Right lobe of liver (tissue), 6 donors: ENCODE measurements around the gene C3orf20. TPM values are rescaled to one million over a fixed set of nuclear protein-coding genes. Genes with fewer than 3 reads are reported as not detected.

Experiments used
- ATAC-seq, 4 donors: fragments of 200-7000 bp; cut with Tn5 transposase; one replicate each; pipeline ENCODE4 v1.9.1; 2020; ENCODE audit warnings: mild to moderate bottlenecking in 4 of 4, moderate library complexity in 4 of 4
- DNase-seq, 3 donors: peaks; one replicate each; pipeline ENCODE4 v3.0.0-alpha.2; 2020
- H3K27ac ChIP-seq, 3 donors: fragments of 200-600 bp; one replicate each; pipeline ENCODE4 v1.8.0; 2022
- H3K27me3 ChIP-seq, 2 donors: fragments of 200-600 bp; one replicate each; pipeline ENCODE4 v1.8.0; 2022
- H3K36me3 ChIP-seq, 4 donors: fragments of 200-600 bp; sonication (generic) in 1 of 4; one replicate each; pipeline versions ENCODE4 v1.5.1 to v1.8.0; 2017 to 2022; ENCODE audit warnings: control low read depth in 1 of 4
- H3K4me1 ChIP-seq, 4 donors: fragments of 200-600 bp; sonication (generic) in 1 of 4; one replicate each; pipeline versions ENCODE4 v1.5.1 to v1.8.0; 2017 to 2022; ENCODE audit warnings: control low read depth in 1 of 4
- H3K4me3 ChIP-seq, 3 donors: fragments of 200-600 bp; one replicate each; pipeline ENCODE4 v1.8.0; 2022
- H3K9me3 ChIP-seq, 4 donors: fragments of 200-600 bp; sonication (generic) in 1 of 4; one replicate each; pipeline versions ENCODE4 v1.5.1 to v1.8.0; 2017 to 2022; ENCODE audit warnings: control low read depth in 1 of 4
- CTCF ChIP-seq, 4 donors: fragments of 200-600 bp in 3 of 4; fragments of 450-650 bp in 1 of 4; IDR thresholded peaks; one replicate each; pipeline versions ENCODE4 v1.5.1 to v1.8.0; 2016 to 2022; ENCODE audit warnings: antibody characterized with exemption in 4 of 4, mild to moderate bottlenecking in 2 of 4
- POLR2A ChIP-seq: fragments of 450-650 bp; IDR thresholded peaks from one replicate; pipeline ENCODE4 v1.6.1; 2017; ENCODE audit warnings: antibody characterized with exemption, mild to moderate bottlenecking
- WGBS: methylation state at CpG from one replicate; pipeline ENCODE4 v1.1.6; 2018; ENCODE audit warnings: low coverage, low lambda C conversion rate; ENCODE audit not compliant: insufficient coverage; ENCODE audit errors: missing lambda C conversion rate; 5-methylcytosine and 5-hydroxymethylcytosine counted together
- intact Hi-C, 2 donors: fragments of 100-400 bp; cut with DNase I; formaldehyde crosslinking; loops; one replicate each; pipeline versions ENCODE4 v1.11.2 to v1.14.1; 2022
- total RNA-seq, 6 experiments: library from RNA; depleted of rRNA in 2 of 6; stranded (reverse); fragments of >200 nt in 2 of 6; fragmentation: NEBNext Ultra II Directional in 3 of 6; extraction: Animal tissue kit (Norgen Biotek cat#: 25700) in 3 of 6; gene quantifications; one replicate each; pipeline versions ENCODE4 v1.1.0 to v1.2.4, GENCODE V29; 2016 to 2023
- donor health status: DM: no; HTN: yes; CAD: no.
- donor health status: DM: no; HTN: no; CAD: no.
- donor health status: DM: no; HTN: no; CAD: no.
- donor health status: DM: no; HTN: yes; CAD: no.
- donor health status: DM: no; HTN: yes; CAD: no.

Gene C3orf20
- total RNA-seq, 6 experiments from 2014 or later, result 0.09 to 0.11 TPM; not detected in 4

- ATAC-seq, result no peak
- Histone ChIP-seq H3K4me3 (no peak overlapping the region), H3K27ac (no peak overlapping the region), H3K27me3 (no peaks in the 10 kb centered on the region), H3K9me3 (no peaks in the 10 kb centered on the region), H3K36me3 (no peaks in the 10 kb centered on the region), H3K4me1 (no peaks in the 10 kb centered on the region)
- TF ChIP-seq POLR2A (no peak), CTCF (IDR thresholded peaks at IDR 0.05) (no peak)
- WGBS, result 88% methylated on average over 3 of the region's 3 CpGs
- DNase-seq, result no peak
- intact Hi-C loops, result no loop called here
Measured at GRCh38 chr3:14758959-14759358, 84.0 kb downstream of the C3orf20 start.

- intact Hi-C loops, result no loop called here
- Histone ChIP-seq H3K27me3 (no peaks in the 10 kb centered on the region), H3K36me3 (no peaks in the 10 kb centered on the region), H3K9me3 (no peaks in the 10 kb centered on the region), H3K4me3 (no peak overlapping the region), H3K4me1 (no peaks in the 10 kb centered on the region), H3K27ac (no peak overlapping the region)
- TF ChIP-seq POLR2A (no peak), CTCF (IDR thresholded peaks at IDR 0.05) (no peak)
- ATAC-seq (no peak), DNase-seq (no peak)
Measured at GRCh38 chr3:14760185-14760584, 85.2 kb downstream of the C3orf20 start.

GRCh38 chr3:14761121-14761672 is 86.3 kb downstream of the C3orf20 start:
- no peaks in the 10 kb centered on the region for H3K27me3 ChIP-seq
- ATAC-seq (peak; percentile 46 to 62 (median 56)), DNase-seq (no peak)
- TF ChIP-seq CTCF (IDR thresholded peaks at IDR 0.05) (no peak), POLR2A (no peak)
- no peak overlapping the region for H3K4me3 ChIP-seq
- WGBS, result 46% methylated on average over 4 of the region's 9 CpGs
- H3K4me1 ChIP-seq, result no peaks in the 10 kb centered on the region
- no peaks in the 10 kb centered on the region for H3K9me3 ChIP-seq
- no peak overlapping the region for H3K27ac ChIP-seq
- intact Hi-C loops, result no loop called here
- H3K36me3 ChIP-seq, result no peaks in the 10 kb centered on the region

DNA sequence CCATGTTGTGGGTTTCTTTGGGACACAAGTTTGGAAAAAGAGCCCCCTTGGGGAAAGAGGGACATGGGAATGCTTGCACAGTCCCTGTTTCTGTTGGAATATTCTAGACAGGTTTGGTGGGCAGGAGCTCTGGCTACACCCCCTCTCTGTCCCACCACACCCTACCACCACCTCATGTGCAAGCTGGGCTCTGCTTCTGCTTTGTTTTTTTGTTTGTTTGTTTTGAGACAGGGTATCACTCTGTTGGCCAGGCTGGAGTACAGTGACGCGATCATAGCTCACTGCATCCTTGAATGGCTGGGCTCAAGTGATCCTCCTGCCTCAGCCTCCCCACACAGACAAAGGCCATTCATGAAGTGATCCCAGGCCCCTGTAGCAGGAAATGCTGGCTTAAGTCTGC is 86.9 kb downstream of the C3orf20 start:
- H3K27ac ChIP-seq, result no peak overlapping the region
- WGBS, result 100% methylated on average over 1 of the region's 2 CpGs
- ATAC-seq (no peak), DNase-seq (no peak)
- no peaks in the 10 kb centered on the region for H3K36me3 ChIP-seq
- intact Hi-C loops, result no loop called here
- TF ChIP-seq POLR2A, result no peak
- no peak for TF ChIP-seq CTCF (IDR thresholded peaks at IDR 0.05)
- no peaks in the 10 kb centered on the region for H3K27me3 ChIP-seq
- H3K9me3 ChIP-seq, result no peaks in the 10 kb centered on the region
- no peak overlapping the region for H3K4me3 ChIP-seq
- H3K4me1 ChIP-seq, result no peaks in the 10 kb centered on the region

- DNase-seq (no peak), ATAC-seq (no peak)
- Histone ChIP-seq H3K27ac (no peak overlapping the region), H3K4me1 (no peaks in the 10 kb centered on the region), H3K9me3 (no peaks in the 10 kb centered on the region), H3K4me3 (no peak overlapping the region), H3K36me3 (no peaks in the 10 kb centered on the region), H3K27me3 (no peaks in the 10 kb centered on the region)
- intact Hi-C loops, result no loop called here
- WGBS, result 69% methylated on average over 3 of the region's 3 CpGs
- TF ChIP-seq POLR2A (no peak), CTCF (IDR thresholded peaks at IDR 0.05) (no peak)
Measured at GRCh38 chr3:14762701-14763100, 87.8 kb downstream of the C3orf20 start.
